Natural killer cell (primary cell): ENCODE results near the gene PSMC1. TPM values are rescaled to one million over a fixed set of nuclear protein-coding genes. Genes with fewer than 3 reads are reported as not detected.

ENCODE experiments used
- ATAC-seq, 3 donors: fragments of 150-1000 bp in 2 of 3; fragments of 200-7000 bp in 1 of 3; cut with Tn5 transposase; 1 replicate in 1 of 3; 2 replicates in 2 of 3; pipeline ENCODE4 v1.10.0; 2021; ENCODE audit warnings: mild to moderate bottlenecking in 2 of 3, moderate library complexity in 2 of 3
- DNase-seq, 2 donors: peaks; one replicate each; pipeline versions ENCODE4 v3.0.0 to v3.0.0-alpha.2; 2013 to 2021; ENCODE audit warnings: mixed read lengths in 1 of 2
- H3K27ac ChIP-seq: one replicate; pipeline ENCODE4 v1.5.1; 2013; ENCODE audit warnings: mild to moderate bottlenecking, low read length
- H3K27me3 ChIP-seq: one replicate; pipeline ENCODE4 v1.6.1; 2013; ENCODE audit warnings: low read length; ENCODE audit not compliant: control insufficient read depth, insufficient read depth
- H3K36me3 ChIP-seq: one replicate; pipeline ENCODE4 v1.6.1; 2013; ENCODE audit warnings: low read length; ENCODE audit not compliant: control insufficient read depth, insufficient read depth
- H3K4me1 ChIP-seq: one replicate; pipeline ENCODE4 v1.6.1; 2013; ENCODE audit warnings: low read length; ENCODE audit not compliant: control insufficient read depth, insufficient read depth
- H3K4me3 ChIP-seq: one replicate; pipeline ENCODE4 v1.5.1; 2013; ENCODE audit warnings: low read length
- H3K9me3 ChIP-seq: one replicate; pipeline ENCODE4 v1.6.1; 2013; ENCODE audit warnings: low read length; ENCODE audit not compliant: control insufficient read depth, insufficient read depth
- H3K27ac Mint-ChIP-seq, 2 donors: one replicate each; pipeline ENCODE4 v1.8.0; 2022; ENCODE audit warnings: mild to moderate bottlenecking in 2 of 2, mixed read lengths in 2 of 2, moderate library complexity in 1 of 2
- H3K27me3 Mint-ChIP-seq, 2 donors: one replicate each; pipeline ENCODE4 v1.8.0; 2022; ENCODE audit warnings: low read depth in 2 of 2, mixed read lengths in 2 of 2
- H3K36me3 Mint-ChIP-seq: one replicate; pipeline ENCODE4 v1.8.0; 2022; ENCODE audit warnings: mixed read lengths
- H3K4me1 Mint-ChIP-seq, 2 donors: one replicate each; pipeline ENCODE4 v1.8.0; 2022; ENCODE audit warnings: mixed read lengths in 2 of 2
- H3K4me3 Mint-ChIP-seq: one replicate; pipeline ENCODE4 v1.8.0; 2022; ENCODE audit warnings: mild to moderate bottlenecking, moderate library complexity, mixed read lengths
- H3K9me3 Mint-ChIP-seq, 2 donors: one replicate each; pipeline ENCODE4 v1.8.0; 2022; ENCODE audit warnings: mixed read lengths in 2 of 2
- WGBS: methylation state at CpG from one replicate; pipeline ENCODE4 v1.1.7; 2013; ENCODE audit warnings: missing lambda C conversion rate; ENCODE audit not compliant: insufficient coverage; 5-methylcytosine and 5-hydroxymethylcytosine counted together
- intact Hi-C: fragments of 100-400 bp; cut with micrococcal nuclease; formaldehyde crosslinking; loops from one replicate; pipeline ENCODE4 v1.14.2; 2022
- total RNA-seq, 4 donors: library from RNA; stranded (reverse); fragments of 120-200 nt in 1 of 4; gene quantifications; one replicate each; pipeline versions ENCODE4 v1.2.3 to v1.2.4, GENCODE V29; 2013 to 2022
- TF ChIP-seq, protein P1 (sequence below): fragments of 200-600 bp; IDR thresholded peaks from one replicate; pipeline ENCODE4 v1.8.0; 2022; ENCODE audit warnings: antibody characterized with exemption

Gene PSMC1
- total RNA-seq, 3 donors from 2014 or later (not counting 1 experiment from before 2014, with no cell fraction given): 84.1 to 97.1 (median 93.1) TPM

DNA sequence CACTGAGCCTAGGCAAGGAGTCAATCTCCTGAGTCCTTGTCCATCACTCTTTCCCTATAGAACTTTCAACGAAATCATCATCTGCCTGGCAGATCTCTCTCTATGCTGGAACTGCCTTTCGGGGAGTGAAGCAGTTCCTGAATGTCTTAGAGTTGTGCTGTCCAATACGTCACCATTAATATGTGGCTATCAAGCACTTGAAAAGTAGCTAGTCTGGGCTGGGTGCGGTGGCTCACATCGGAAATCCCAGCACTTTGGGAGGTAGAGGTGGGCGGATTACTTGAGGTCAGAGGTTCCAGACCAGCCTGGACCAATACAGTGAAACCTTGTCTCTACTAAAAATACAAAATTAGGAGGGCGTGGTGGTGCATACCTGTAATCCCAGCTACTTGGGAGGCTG is 40.3 kb downstream of the PSMC1 start:
- DNase-seq (no peak), ATAC-seq (no peak)
- Mint-ChIP-seq H3K4me3 (no peak overlapping the region), H3K27ac (no peak overlapping the region), H3K36me3 (peaks cover 8% of the 10 kb centered on the region), H3K4me1 (peaks cover 10 to 14% of the 10 kb centered on the region in 2 donors), H3K9me3 (no peaks in the 10 kb centered on the region), H3K27me3 (no peaks in the 10 kb centered on the region)
- Histone ChIP-seq H3K27ac (no peak overlapping the region), H3K27me3 (no peaks in the 10 kb centered on the region), H3K36me3 (peaks cover 48% of the 10 kb centered on the region), H3K9me3 (no peaks in the 10 kb centered on the region), H3K4me3 (no peak overlapping the region), H3K4me1 (no peaks in the 10 kb centered on the region)
- intact Hi-C loops: no loop called here
- WGBS: 99% methylated on average over 7 of the region's 7 CpGs
- TF ChIP-seq, protein P1, sequence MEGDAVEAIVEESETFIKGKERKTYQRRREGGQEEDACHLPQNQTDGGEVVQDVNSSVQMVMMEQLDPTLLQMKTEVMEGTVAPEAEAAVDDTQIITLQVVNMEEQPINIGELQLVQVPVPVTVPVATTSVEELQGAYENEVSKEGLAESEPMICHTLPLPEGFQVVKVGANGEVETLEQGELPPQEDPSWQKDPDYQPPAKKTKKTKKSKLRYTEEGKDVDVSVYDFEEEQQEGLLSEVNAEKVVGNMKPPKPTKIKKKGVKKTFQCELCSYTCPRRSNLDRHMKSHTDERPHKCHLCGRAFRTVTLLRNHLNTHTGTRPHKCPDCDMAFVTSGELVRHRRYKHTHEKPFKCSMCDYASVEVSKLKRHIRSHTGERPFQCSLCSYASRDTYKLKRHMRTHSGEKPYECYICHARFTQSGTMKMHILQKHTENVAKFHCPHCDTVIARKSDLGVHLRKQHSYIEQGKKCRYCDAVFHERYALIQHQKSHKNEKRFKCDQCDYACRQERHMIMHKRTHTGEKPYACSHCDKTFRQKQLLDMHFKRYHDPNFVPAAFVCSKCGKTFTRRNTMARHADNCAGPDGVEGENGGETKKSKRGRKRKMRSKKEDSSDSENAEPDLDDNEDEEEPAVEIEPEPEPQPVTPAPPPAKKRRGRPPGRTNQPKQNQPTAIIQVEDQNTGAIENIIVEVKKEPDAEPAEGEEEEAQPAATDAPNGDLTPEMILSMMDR: no peak

DNA sequence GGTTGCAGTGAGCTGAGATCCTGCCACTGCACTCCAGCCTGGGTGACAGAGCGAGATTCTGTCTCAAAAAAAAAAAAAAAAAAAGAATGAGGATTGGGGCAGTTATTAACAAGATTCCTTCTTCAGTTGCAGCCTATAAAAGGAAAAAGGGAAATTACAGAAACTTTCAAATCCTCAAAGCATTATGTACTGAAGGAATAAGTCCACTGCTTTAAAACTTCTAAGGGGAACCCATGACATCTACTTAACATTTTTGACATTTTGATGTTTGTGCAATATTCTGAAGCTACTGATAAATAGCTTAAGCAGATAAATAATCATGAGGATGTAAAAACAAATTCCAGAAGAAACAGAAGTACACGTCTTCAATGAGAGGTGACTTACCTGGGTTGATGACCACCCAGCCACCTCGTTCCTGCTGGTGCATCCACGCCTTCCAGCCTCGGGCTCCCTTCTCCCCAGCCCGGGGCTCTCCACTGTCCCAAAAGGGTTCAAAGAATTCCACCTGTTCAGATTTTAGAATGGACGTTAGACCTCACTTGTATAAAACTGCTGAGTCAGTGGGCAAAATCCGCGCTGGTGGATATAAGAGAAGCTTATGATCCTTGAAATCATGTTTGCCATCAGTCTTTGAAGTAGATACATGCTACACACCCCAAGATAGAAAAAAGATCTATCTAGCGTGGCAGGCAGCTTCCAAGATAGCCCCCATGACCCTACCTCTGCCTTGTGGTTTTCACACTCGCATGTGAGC is 41.7 kb downstream of the PSMC1 start:
- peaks cover 45% of the 10 kb centered on the region for H3K36me3 ChIP-seq
- DNase-seq (no peak), ATAC-seq (no peak)
- TF ChIP-seq, protein P1: no peak
- H3K27ac ChIP-seq: no peak overlapping the region
- H3K27ac Mint-ChIP-seq: no peak overlapping the region
- intact Hi-C loops: no loop called here
- no peak overlapping the region for H3K4me3 ChIP-seq
- no peaks in the 10 kb centered on the region for H3K27me3 ChIP-seq
- no peaks in the 10 kb centered on the region for H3K9me3 Mint-ChIP-seq
- H3K9me3 ChIP-seq: no peaks in the 10 kb centered on the region
- no peaks in the 10 kb centered on the region for H3K27me3 Mint-ChIP-seq
- peaks cover 10 to 14% of the 10 kb centered on the region in 2 donors for H3K4me1 Mint-ChIP-seq
- H3K4me3 Mint-ChIP-seq: no peak overlapping the region
- peaks cover 13% of the 10 kb centered on the region for H3K36me3 Mint-ChIP-seq
- H3K4me1 ChIP-seq: no peaks in the 10 kb centered on the region
- WGBS: 93% methylated on average over 10 of the region's 11 CpGs

DNA sequence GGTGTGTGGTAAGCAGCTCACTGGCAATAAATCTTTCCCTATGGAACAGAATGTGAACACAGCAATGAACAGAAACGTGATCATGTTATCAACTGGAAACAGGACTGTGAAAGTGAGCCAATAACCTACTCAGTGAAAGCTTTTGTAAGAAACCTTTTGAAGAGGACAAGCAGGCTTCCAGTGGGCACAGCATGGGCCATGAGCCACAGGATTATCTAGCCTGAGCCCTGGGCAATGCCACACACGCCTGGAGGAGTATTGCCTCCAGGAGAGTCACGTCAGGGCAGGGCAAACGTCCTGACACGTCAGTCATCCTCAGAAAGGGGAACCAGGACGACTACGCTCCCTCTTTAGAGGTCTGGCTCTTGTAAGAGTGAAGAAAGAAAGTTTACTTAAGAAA is 43.1 kb downstream of the PSMC1 start:
- 68% methylated on average over 7 of the region's 7 CpGs for WGBS
- Mint-ChIP-seq H3K9me3 (no peaks in the 10 kb centered on the region), H3K36me3 (peaks cover 15% of the 10 kb centered on the region), H3K4me3 (no peak overlapping the region), H3K27me3 (no peaks in the 10 kb centered on the region), H3K27ac (no peak overlapping the region), H3K4me1 (peaks cover 10 to 12% of the 10 kb centered on the region in 2 donors)
- ATAC-seq: peak in 1 of 3 donors; percentile 56
- no peaks in the 10 kb centered on the region for H3K9me3 ChIP-seq
- TF ChIP-seq, protein P1: no peak
- no peak overlapping the region for H3K4me3 ChIP-seq
- no peak overlapping the region for H3K27ac ChIP-seq
- no peak for DNase-seq
- no peaks in the 10 kb centered on the region for H3K27me3 ChIP-seq
- no peaks in the 10 kb centered on the region for H3K4me1 ChIP-seq
- intact Hi-C loops: no loop called here
- peaks cover 56% of the 10 kb centered on the region for H3K36me3 ChIP-seq
